ENCODE data around the gene C10orf143.

C10orf143 gene

DNA sequence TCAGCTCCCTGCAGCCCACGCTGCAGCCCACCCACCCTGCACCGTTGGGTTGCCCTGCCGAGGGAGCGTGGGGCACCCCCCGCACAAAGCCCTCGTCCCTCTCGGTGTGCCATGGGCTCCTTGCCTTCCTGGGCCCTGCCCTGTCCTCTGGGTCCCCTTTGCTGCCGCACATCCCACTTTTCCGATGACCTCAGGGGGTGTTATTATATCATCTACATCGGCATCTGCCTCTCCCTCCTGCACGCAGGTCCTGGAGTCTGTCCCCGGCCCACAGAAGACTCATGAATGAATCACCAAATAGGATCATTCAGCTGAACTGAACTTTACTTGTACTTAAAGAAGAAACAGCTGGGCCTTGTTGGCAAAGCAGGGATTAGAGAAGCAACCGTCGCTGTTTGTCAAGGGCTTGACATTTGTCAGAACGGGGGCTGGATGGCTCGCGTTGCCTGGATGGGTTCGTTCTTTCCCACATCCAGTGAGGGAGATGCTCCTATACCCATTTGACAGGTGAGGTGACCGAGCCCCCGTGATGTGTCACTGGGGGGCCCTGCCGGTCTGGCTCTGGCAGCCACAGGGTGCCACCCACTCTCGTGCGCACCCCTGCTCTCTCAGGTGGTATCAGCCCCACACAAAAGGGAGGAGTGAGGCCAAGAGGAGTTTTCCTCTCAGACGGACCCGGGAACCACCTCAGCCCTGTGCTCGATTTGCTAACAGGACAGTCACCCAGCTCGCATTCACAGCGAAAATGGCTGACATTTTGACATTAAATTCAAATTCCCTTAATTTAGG lies 87.9 kb downstream of the C10orf143 start:
- no peak for TF ChIP-seq GATA2 (IDR thresholded peaks at IDR 0.05; ENCODE audit: low read depth, low read length)
- no peak for TF ChIP-seq GATA3 (IDR thresholded peaks at IDR 0.05; ENCODE audit: low read depth, low read length)

DNA sequence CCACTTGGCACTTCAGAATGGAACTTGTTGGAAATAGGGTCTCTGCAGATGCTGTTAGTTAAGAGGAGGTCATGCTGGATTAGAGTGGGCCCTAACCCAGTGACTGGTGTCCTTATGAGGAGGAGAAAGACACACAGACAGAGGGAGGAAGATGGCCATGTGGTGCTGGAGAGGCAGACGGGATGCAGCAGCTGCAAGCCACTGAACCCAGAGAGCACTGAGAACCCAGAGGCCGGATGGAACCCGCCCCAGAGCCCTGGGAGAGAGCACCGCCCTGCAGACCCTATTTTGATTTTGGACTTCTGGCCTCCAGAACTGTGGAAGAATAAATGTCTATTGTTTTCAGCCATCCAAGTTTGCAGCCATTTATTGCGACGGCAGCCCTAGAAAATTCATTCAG lies 88.5 kb downstream of the C10orf143 start:
- no peak for TF ChIP-seq GATA3 (IDR thresholded peaks at IDR 0.05; ENCODE audit: low read depth, low read length)
- TF ChIP-seq GATA2 (IDR thresholded peaks at IDR 0.05; ENCODE audit: low read depth, low read length) = no peak

- TF ChIP-seq GATA3 (IDR thresholded peaks at IDR 0.05; ENCODE audit: low read depth, low read length) = no peak
- no peak for TF ChIP-seq GATA2 (IDR thresholded peaks at IDR 0.05; ENCODE audit: low read depth, low read length)
Observed at GRCh38 chr10:130021383-130021950, 89.2 kb downstream of the C10orf143 start.

GRCh38 chr10:130020651-130021382 lies 89.8 kb downstream of the C10orf143 start:
- no peak for TF ChIP-seq GATA2 (IDR thresholded peaks at IDR 0.05; ENCODE audit: low read depth, low read length)
- no peak for TF ChIP-seq GATA3 (IDR thresholded peaks at IDR 0.05; ENCODE audit: low read depth, low read length)

GRCh38 chr10:130018730-130019185 lies 91.9 kb downstream of the C10orf143 start:
- TF ChIP-seq GATA3 (IDR thresholded peaks at IDR 0.05; ENCODE audit: low read depth, low read length) (no peak), GATA2 (IDR thresholded peaks at IDR 0.05; ENCODE audit: low read depth, low read length) (no peak)

- TF ChIP-seq GATA2 (IDR thresholded peaks at IDR 0.05; ENCODE audit: low read depth, low read length) (no peak), GATA3 (IDR thresholded peaks at IDR 0.05; ENCODE audit: low read depth, low read length) (no peak)
Observed at GRCh38 chr10:130018265-130018664, 92.4 kb downstream of the C10orf143 start.

DNA sequence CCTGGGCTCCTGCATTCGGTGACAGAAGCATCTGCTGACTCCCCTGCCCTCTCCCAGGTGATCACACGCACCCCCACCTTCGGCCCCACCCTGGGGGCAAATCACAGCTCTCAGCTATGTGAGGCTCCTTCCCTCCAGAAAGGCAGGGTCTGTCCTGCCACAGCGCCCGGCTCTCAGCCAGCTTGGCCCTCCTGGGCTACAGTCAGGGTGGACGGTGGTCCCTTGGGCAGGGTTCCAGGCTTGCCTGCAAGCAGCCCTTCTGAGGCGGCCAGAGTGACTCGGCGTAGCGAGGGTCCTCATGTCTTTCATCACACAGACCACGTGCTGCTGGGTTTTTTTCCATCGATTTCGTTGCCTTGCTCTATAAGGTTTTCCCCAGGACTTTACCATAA lies 93.0 kb downstream of the C10orf143 start:
- TF ChIP-seq GATA3 (IDR thresholded peaks at IDR 0.05; ENCODE audit: low read depth, low read length) (no peak), GATA2 (IDR thresholded peaks at IDR 0.05; ENCODE audit: low read depth, low read length) (no peak)

DNA sequence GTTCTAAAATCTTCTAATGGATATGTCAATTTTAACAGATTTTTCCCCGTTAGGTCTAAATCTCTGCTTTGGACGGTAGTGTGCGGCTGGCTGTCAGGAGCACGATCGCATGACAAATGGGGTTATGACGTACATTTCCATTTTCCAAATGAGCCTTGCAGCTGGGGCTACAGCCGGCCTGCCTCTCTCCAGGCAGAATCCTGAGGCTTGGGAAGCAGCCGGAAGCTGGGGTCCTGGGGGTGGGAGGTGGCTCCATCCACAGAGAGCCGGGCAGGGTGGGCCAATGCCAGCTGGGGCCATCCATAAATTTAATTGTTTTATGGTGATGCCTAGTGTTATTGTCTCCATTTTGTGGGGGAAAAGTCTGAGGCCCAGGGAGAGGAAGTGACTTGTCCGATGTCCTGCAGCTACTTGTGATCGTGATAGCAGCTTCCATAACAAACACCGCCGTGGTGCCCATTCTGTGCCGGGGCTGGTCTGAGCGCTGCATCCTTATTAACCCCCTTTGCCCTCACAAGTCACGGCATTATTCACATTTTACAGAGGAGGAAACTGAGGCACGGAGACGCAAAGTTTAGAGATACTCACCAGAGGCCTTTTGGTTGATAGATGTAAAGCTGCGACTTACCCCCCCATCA lies 93.5 kb downstream of the C10orf143 start:
- TF ChIP-seq GATA3 (IDR thresholded peaks at IDR 0.05; ENCODE audit: low read depth, low read length) (no peak), GATA2 (IDR thresholded peaks at IDR 0.05; ENCODE audit: low read depth, low read length) (no peak)

DNA sequence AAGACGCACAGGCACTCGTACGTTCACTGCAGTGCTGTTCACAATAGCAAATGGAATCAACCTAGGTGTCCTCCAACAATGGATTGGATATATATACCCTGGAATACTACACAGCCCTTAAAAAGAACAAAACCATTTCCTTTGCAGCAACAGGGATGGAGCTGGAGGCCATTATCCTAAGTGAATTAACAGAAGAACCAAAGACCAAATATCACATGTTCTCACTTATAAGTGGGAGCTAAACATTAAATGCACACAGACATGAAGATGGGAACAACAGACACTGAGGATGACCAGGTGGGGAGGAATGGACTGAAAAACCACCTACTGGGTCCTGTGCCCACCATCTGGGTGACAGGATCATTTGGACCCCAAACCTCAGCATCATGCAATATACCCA lies 94.5 kb downstream of the C10orf143 start:
- TF ChIP-seq GATA2 (IDR thresholded peaks at IDR 0.05; ENCODE audit: low read depth, low read length) (no peak), GATA3 (IDR thresholded peaks at IDR 0.05; ENCODE audit: low read depth, low read length) (no peak)

DNA sequence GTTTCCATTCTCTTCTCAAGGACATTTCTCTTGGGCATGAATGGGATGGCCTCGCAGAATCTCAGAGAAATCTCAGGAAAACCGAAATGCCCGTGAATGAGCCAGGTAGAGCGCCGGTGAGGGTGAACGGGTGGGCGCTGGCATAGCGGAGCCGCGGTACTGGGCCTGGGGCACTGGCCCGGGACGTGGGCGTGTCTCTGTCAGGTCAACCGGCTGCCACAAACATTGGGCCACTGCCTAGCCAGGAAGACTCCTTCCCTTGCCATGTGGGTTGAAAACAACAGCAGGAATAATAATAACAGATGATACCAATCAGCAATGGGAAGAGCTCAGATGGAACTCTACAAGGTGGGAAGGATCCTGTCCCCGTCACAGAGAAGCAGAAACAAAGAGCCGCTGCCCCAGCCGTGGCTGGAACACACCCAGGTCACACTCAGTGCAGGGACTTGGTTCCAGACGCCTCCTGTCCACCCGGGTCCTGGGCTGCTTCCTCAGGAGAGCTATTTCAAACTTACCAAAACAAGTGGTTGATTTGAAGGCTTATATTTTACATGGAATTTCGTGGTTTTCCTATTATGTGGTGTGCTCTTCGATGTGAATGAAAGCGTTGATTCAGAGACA lies 95.4 kb downstream of the C10orf143 start:
- TF ChIP-seq GATA3 (IDR thresholded peaks at IDR 0.05; ENCODE audit: low read depth, low read length) = no peak

- TF ChIP-seq GATA3 (IDR thresholded peaks at IDR 0.05; ENCODE audit: low read depth, low read length) (no peak), GATA2 (IDR thresholded peaks at IDR 0.05; ENCODE audit: low read depth, low read length) (no peak)
Observed at GRCh38 chr10:130014263-130015074, 96.2 kb downstream of the C10orf143 start.
